ENCODE measurements around the gene OR6N2. TPM values are rescaled to one million over a fixed set of nuclear protein-coding genes. Genes with fewer than 3 reads are reported as not detected.

Gene OR6N2
- total RNA-seq, 1 experiment from 2014 or later: not detected

DNA sequence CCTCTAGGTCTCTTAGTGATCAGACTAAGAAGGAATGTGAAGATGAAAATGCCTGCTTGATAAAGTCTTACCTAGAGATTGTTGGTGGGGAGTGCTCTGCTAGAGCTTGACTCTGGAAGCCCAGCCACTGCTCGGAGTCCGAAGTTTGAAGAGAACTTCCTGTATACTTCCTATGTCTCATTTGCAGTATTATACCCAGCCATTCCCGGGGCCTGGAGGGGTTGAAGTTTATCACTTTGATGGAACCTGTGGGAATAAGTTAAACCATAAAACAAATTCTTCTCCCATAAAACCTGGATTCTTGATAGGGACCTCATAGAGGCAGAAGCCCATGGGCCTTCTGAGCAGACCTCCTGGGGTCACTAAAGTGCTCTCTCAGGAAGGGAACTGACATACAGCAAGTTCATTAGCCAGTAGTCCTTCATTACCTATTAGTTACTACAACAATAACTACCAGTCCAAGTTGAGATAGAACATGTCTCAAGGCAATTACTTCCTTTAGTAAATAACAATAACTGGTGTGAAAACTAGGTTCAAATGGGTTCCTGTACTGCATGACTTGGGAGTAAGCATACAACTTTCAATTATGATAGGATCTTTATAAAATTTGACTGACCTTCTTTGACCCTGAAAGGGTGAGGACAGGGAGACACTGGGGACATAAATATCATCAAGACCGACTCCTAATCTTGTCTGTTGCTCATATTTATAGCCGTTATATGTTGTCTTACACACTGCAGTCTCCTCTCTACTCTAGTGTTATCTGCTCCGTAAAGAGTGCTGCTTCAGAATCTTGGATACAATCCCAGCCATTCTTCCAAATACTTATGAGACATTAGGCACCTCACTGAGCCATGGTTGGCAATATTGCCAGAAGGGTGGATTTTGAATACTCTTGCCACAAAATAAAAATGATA is 8.8 kb downstream of the OR6N2 start, which contains the start of gene OR6N1:
Gene OR6N1 (minus strand): TSS at position 246 of the 917 bp plus-strand sequence. CDS start 5,513 bp downstream, outside the sequence.
- no peak within 1 kb of the TSS for H3K9ac ChIP-seq (ENCODE audit: extremely low read depth, insufficient read length, low read length)
- TF ChIP-seq, protein P1, sequence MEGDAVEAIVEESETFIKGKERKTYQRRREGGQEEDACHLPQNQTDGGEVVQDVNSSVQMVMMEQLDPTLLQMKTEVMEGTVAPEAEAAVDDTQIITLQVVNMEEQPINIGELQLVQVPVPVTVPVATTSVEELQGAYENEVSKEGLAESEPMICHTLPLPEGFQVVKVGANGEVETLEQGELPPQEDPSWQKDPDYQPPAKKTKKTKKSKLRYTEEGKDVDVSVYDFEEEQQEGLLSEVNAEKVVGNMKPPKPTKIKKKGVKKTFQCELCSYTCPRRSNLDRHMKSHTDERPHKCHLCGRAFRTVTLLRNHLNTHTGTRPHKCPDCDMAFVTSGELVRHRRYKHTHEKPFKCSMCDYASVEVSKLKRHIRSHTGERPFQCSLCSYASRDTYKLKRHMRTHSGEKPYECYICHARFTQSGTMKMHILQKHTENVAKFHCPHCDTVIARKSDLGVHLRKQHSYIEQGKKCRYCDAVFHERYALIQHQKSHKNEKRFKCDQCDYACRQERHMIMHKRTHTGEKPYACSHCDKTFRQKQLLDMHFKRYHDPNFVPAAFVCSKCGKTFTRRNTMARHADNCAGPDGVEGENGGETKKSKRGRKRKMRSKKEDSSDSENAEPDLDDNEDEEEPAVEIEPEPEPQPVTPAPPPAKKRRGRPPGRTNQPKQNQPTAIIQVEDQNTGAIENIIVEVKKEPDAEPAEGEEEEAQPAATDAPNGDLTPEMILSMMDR (conservative IDR thresholded peaks at IDR 0.05): no peak
- H3K27ac ChIP-seq (ENCODE audit: insufficient read length, low read depth, low read length): no peak within 1 kb of the TSS
- no peaks in the 10 kb centered on the region for H3K79me1 ChIP-seq (ENCODE audit: insufficient read depth, low read depth, low read length, poor library complexity, severe bottlenecking)
- H3K56ac ChIP-seq (ENCODE audit: insufficient read length, low read depth, low read length): no peak within 1 kb of the TSS
- no peak within 1 kb of the TSS for H3K4me3 Mint-ChIP-seq
- no peaks in the 10 kb centered on the region for H4K20me1 ChIP-seq (ENCODE audit: control insufficient read depth, insufficient read depth, insufficient read length)
- no peak within 1 kb of the TSS for H3K18ac ChIP-seq (ENCODE audit: insufficient read length, low read depth, low read length)
- H4K5ac ChIP-seq (ENCODE audit: insufficient read length, low read depth, low read length): no peak within 1 kb of the TSS
- H2BK12ac ChIP-seq (ENCODE audit: insufficient read length, low read depth, low read length): no peak within 1 kb of the TSS
- H3T11ph ChIP-seq (ENCODE audit: low read length): no peak within 1 kb of the TSS
- H2BK5ac ChIP-seq (ENCODE audit: insufficient read length, low read length): no peak within 1 kb of the TSS
- H2BK120ac ChIP-seq (ENCODE audit: low read depth, low read length, poor library complexity, severe bottlenecking): no peak within 1 kb of the TSS
- no peaks in the 10 kb centered on the region for H3K23me2 ChIP-seq (ENCODE audit: insufficient read length, low read depth, low read length, poor library complexity, severe bottlenecking)
- no peaks in the 10 kb centered on the region for H3K9me3 Mint-ChIP-seq
- no peak within 1 kb of the TSS for H3K14ac ChIP-seq (ENCODE audit: insufficient read depth, low read length)
- H2BK15ac ChIP-seq (ENCODE audit: low read depth, low read length): no peak within 1 kb of the TSS
- no peaks in the 10 kb centered on the region; a peak in 1 of 7 replicates for H3K36me3 Mint-ChIP-seq (ENCODE audit: insufficient read depth in 1 of 3, low read depth in 3 of 3)
- no peak within 1 kb of the TSS for H3K4me2 ChIP-seq (ENCODE audit: insufficient read depth, insufficient read length, low read length)
- H4K91ac ChIP-seq (ENCODE audit: insufficient read length, low read depth, low read length): no peak within 1 kb of the TSS
- H3K79me2 ChIP-seq (ENCODE audit: insufficient read depth, low read length): no peaks in the 10 kb centered on the region
- H2AFZ ChIP-seq (ENCODE audit: low read length): no peak within 1 kb of the TSS
- H3K4me1 Mint-ChIP-seq: no peaks in the 10 kb centered on the region
- peaks cover 3% of the 10 kb centered on the region; the same call in 1 of the 2 replicates for H3K27me3 Mint-ChIP-seq (ENCODE audit: low read depth)
- H4K8ac ChIP-seq (replicated peaks; ENCODE audit: insufficient read length, low read depth, low read length): no peak within 1 kb of the TSS
- H2AK5ac ChIP-seq (ENCODE audit: insufficient read length, low read length): no peak within 1 kb of the TSS
- no peaks in the 10 kb centered on the region for H3K9me3 ChIP-seq (ENCODE audit: control insufficient read depth, low read depth, low read length)
- no CpG with 5 or more reads among the region's 6 CpGs for WGBS (ENCODE audit: extremely low coverage, insufficient read length, low lambda C conversion rate)
- H3K27ac Mint-ChIP-seq: no peak within 1 kb of the TSS
- no peaks in the 10 kb centered on the region for H3K27me3 ChIP-seq (ENCODE audit: insufficient read depth, low read length)
- H3K23ac ChIP-seq (ENCODE audit: insufficient read length, low read depth, low read length): no peak within 1 kb of the TSS
- no peak within 1 kb of the TSS for H3K4ac ChIP-seq (ENCODE audit: low read depth, low read length)
- no peak for DNase-seq
- no peak within 1 kb of the TSS for H2BK20ac ChIP-seq (ENCODE audit: low read depth, low read length, poor library complexity, severe bottlenecking)
- H3K4me1 ChIP-seq (ENCODE audit: insufficient read depth, low read length): no peaks in the 10 kb centered on the region

Data from H9 (cell line).